DMS153 treated with DMSO at 0.1 percent for 48 hours (cell line): ENCODE results near the gene RIPPLY2.
A peak's percentile ranks its signal among the peaks of the same experiment; 100 is the strongest.
"Not testable (repeated sequence)": the region's sequence is repeated elsewhere in the genome, so short reads cannot be mapped to it uniquely, and the experiment has no call there.

ENCODE experiments used
- DNase-seq: peaks from one replicate; lab custom pipeline; 2025; ENCODE audit not compliant: unreplicated experiment; lab: John Stamatoyannopoulos, UW

Gene RIPPLY2, protein sequence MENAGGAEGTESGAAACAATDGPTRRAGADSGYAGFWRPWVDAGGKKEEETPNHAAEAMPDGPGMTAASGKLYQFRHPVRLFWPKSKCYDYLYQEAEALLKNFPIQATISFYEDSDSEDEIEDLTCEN

DNA sequence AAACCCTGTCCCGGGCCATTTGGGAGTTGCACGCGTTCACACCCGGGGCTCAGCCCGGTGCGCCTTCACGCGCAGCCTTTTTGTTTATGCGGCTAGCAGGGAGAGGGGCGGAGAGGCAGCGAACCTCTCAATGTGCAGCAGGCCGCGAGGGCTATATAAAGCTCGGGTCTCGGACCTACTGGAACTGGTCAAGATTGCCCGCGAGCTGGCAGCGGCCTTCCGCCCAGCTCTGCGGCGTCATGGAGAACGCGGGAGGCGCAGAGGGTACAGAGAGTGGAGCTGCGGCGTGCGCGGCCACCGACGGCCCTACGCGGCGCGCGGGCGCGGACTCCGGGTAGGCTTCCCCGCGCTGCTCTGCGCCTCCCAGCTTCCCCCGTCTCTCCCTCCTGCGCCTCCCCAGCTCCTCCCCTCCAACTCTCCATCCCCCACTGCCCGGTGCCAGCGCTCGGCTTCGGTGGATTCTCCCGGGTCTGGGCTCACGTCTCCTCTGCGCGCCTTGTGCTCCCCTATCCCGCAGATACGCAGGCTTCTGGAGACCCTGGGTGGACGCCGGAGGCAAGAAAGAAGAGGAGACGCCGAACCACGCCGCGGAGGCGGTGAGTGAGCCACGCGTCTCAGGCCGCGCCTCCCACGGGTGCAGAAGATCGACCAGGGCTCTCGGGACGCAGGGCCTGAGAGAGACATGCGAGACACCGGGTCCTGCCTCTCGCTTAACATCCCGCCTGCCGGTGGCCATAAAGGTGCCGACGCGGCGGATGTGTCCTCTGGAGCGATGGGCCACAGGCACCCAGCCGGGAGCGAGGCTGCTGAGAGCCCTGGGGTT is at the start of gene RIPPLY2:
TSS of gene RIPPLY2 (plus strand) at position 183 of the 823 bp plus-strand sequence. CDS start at position 240, 57 bp downstream.
- DNase-seq = peak; percentile 87

DNA sequence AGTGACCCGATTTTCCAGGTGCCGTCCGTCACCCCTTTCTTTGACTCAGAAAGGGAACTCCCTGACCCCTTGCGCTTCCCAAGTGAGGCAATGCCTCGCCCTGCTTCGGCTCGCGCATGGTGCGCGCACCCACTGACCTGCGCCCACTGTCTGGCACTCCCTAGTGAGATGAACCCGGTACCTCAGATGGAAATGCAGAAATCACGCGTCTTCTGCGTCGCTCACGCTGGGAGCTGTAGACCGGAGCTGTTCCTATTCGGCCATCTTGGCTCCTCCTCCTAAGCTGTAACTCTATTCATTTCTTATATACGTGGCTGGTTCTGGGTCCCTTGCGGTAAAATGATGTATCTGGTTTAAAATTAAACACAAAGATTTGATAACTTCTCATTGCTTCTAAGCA is 49.7 kb upstream of the RIPPLY2 start:
- not testable (repeated sequence) for DNase-seq

DNA sequence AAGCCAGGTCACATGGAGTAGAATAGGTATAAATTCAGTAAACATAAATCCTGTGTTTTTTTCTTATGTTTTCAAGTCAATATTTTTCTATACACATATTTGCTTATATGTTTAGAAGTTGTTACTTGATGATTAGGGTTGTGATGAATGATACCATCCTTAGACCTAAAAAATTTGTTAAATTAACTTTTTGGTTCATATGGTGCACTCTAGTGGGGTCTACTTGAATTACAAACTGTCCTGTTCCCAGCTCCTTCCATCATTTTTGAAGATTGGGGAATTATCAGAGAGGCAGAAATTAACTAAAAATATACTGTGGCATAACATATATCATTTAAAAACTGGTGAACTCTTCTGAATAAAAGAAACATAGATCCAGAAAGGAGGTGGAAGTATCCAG is 48.3 kb upstream of the RIPPLY2 start:
- no peak for DNase-seq

DNA sequence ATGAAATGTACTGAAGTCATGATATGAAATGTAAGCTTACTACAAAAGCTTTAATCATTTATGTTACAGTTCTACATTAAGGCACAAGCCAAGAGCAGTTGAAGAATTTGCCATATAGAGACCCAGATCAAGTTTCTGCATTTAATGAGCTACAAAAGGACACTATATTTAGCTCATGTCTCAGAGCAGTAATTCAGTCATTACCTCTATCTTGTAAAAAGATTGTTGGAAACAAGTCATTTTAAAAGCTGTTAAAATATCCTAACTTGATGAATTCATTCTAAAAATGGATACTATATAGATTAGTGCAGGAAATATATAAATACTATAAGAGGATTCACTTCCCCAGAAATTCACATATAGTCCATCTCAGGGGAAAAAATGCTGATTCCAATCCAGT is 45.2 kb upstream of the RIPPLY2 start:
- no peak for DNase-seq

DNA sequence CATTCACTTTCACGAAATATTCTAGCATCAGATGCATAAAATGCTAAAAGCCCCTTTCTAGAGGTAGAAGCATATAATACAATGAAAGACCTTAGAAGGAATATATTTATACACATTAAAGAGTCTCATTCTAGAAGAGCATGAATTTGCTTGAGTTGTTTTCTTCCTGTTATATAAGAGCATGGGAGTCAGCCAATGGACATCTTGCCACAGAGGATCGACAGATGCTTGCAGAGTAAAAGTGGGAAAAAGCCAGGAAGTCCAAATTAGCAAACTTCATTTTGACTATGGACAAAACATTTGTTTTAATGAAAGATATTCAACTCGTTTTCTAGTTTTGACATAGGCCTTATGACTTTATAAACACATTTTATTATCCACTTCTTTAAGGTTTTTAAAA is 44.2 kb upstream of the RIPPLY2 start:
- DNase-seq = no peak

DNA sequence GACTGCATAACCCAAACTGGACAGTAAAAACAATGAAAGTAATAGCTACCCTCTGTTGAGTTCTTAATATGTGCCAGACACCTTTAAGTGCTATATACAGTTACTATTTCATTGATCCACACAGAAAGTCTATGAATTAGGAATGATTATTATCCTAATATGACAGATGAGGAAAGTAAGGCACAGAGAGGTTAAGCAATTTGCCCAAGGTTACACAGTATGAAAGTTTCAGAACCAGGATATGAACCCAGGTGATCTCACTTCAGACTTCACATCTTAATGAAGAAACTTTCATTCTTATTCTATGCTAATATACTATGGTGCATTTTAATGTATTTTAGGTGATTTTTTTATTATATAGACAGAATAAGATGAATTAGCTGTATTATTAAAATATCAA is 40.6 kb upstream of the RIPPLY2 start:
- no peak for DNase-seq

DNA sequence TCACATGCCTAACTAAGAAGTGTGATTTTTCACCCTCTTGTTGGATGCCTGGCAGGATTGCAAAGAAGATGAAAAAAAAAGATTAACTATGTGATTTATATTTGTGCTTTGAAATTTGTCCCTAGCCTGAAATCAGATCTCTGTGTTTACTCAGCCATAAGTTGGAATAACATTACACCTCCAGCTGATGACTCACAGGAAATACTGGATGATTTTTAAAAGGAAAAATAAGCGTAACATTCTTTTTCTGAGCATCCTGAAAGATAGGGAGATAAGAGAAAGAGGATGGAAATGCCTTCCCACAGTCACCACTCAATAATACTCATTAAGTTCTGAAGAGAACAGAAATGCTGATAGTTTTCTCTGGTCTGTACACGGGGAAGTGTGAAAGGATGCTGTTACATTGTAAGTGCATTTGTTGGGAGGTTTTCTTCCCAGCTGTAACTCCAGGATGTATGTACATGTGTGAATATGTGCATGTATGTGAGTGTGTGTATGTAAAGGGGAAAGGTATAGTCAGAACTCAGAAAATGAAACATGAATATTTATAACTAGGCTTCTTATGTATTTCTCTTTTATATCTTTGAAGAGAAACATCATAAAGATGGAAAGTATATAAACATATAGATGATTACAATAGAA is 37.4 kb upstream of the RIPPLY2 start:
- no peak for DNase-seq

DNA sequence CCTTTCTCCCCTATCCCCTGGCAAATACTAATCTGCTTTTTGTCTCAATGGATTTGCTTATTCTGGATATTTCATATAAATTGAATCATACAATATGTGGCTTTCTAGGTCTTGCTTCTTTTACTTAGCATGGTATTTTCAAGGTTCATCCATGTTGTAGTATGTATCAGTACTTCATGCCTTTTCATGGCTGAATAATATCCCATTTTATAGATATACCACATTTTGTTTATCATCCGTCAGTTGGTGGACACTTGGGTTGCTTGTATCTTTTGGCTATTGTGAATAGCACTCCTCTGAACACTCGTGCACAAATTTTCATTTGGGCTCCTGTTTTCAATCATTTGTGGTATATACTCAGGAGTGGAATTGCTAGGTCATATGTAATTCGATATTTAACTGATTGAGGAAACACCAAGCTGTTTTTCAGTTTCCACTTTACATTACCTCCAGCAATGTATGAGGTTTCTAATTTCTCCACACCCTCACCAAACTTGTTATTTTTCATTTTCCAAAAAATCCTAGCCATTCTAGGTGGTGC is 30.5 kb upstream of the RIPPLY2 start:
- no peak for DNase-seq

DNA sequence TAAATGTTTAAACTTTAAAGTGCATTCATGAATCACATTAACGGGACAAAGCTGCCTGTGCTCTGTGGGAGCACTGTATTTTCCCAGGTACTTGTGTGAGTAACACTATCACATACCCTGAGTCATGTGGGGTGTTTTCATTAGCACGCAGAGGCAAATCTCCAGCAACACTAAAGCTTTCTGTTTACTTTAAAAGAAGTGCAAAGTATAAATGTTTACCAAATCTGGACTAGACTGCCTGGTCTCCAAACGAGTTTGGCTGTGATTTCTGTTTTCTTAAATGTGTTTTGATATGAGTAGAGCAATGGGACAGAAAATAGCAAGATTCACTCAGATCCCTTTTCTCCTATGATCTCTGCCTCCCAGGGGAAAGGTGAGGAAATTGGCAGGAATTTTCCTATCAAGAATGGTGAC is 28.8 kb upstream of the RIPPLY2 start:
- DNase-seq = no peak

DNA sequence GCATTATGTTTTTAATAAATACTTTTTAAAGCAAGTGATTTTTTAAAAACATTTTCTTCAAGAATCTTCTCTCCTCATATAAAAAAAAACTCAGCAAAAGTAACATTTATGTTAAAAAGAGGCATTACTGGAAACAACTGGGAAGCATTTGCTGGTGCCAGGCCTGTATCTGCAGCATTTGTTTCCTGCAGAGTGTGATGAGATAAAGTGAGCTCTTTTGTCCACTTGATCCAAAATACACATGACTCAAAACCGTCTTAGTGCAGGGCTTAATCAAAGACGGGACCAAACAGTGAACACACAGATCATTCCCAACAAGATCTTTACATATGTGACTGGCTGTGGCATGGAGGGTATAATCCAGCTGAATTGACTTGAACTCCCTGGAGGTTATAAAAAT is 28.3 kb upstream of the RIPPLY2 start:
- DNase-seq = no peak

DNA sequence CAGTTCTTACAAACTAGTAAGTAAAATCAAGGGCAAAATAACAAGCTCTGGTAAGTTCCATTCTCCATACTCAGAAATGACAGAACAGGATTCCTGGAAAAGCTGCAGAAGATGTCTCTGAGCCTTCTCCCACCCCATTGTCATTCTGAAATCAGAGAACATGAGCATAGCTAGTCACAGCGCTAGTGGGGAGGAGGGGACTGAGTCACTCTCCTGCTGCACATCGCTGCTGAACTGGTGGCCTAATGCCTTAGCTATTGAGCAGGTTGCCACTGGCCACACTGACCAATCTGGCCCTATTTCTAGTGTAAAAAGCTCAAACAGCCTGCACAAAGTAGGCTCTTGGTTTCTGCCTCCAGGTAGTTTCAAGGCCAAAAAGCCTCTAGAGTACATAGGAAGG is 26.1 kb upstream of the RIPPLY2 start:
- DNase-seq = no peak

DNA sequence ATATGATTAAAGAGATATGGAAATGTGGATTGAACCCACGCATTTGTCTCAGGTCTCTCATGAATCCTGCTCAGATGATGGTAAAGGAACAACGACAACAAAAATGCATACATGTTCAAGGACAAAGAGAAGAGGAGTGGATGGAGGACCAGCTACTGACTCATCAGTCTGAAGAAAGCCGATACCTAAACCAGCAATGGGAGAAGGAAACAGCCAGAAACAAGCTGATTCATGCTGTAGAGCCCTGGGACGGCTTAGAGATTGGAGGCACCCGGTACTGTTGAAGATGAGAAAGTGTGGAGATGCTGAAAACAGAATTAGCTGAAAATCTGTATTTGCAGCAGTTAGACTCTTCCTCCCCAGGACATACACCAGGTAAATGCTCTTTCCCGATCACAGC is 14.4 kb upstream of the RIPPLY2 start:
- DNase-seq = no peak

DNA sequence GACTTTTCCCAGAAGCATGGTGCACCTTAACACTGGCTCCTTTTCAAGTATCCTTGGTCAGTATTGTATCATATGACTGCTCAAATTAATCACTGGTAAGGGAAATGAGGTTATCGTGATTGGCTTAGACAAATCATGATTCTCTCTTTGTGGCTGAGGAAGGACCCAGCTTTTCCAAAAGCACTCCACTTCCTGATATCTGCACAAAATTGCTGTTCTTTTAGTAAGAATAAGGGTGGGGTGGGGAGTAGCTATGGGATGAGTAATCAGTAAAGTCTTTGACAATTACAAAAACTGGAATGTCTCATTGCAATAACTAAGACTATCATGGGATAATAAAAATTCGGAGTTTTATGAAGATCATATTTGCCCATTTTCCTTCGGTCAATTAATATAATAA is 9.0 kb upstream of the RIPPLY2 start:
- no peak for DNase-seq

DNA sequence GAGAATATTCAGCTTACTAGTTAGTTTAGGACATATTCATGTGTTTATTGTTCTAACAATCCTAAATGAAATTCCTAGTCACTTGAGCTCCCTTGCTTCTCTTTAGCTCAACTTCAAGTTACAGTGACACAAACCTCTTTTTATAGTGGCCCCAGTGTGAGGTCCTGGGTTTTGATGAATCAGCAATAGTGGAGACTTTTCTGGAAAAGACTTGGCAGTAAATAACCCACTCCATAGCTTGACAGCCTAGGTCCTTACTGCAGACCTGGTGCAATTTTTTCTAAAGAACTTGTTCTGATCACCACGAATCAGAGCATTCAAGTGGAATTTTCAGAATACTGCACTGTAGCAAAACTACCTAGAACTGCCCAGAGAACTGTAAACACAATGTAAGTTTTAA is 6.9 kb upstream of the RIPPLY2 start:
- DNase-seq = no peak

DNA sequence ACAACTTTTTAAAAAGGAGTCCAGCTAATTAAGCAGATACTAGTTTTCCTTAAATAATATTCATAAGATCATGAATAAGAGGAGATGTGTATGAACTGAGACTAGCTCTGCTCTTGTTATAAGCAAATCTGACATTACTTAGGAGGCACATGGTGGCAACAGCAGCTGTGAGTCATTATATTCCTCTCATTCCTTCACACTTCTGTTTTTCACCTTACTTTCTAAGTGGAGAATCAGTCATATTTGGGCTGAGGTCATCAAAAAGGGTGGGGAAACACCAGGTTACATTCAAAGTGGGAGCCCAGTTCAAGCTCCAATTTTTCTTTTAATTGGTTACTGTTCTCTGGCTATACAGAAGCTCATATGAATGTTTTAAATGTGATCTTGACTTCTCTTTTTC is 6.0 kb upstream of the RIPPLY2 start:
- DNase-seq = no peak

DNA sequence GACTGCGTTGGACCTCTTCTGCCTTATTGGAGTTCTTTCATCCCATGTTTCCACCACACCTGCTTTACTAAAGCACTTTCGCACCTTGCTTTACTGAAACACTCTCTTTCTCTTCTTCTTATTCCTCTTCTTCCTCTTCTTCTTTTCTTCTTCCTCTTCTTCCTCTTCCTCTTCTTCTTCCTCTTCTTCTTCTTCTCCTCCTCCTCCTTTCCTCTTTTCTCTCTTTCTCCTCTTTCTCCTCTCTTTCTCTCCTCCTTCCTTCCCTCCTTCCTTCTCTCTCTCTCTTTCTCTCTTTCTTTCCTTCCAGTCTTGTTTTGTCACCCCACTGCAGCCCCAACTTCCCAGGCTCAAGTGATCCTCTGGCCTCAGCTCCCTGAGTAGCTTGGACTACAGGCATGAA is 4.0 kb upstream of the RIPPLY2 start:
- no peak for DNase-seq

DNA sequence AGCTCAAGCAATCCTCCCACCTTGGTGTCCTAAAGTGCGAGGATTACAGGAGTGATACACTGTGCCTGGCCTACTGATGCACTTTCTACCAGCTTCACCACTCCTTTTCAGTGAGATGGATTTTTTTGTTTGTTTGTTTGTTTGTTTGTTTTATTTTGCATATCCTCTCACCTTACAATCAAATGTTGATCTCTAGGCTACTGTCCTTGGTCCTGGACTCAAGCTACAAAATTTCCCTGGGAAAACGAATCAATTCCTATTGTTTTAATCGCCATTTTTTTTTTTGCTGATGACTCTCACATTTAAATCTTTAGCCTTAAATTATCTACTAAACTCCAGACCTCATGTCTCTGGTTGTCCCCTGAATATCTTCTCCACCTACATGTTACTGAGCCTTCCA is 3.5 kb upstream of the RIPPLY2 start:
- no peak for DNase-seq

DNA sequence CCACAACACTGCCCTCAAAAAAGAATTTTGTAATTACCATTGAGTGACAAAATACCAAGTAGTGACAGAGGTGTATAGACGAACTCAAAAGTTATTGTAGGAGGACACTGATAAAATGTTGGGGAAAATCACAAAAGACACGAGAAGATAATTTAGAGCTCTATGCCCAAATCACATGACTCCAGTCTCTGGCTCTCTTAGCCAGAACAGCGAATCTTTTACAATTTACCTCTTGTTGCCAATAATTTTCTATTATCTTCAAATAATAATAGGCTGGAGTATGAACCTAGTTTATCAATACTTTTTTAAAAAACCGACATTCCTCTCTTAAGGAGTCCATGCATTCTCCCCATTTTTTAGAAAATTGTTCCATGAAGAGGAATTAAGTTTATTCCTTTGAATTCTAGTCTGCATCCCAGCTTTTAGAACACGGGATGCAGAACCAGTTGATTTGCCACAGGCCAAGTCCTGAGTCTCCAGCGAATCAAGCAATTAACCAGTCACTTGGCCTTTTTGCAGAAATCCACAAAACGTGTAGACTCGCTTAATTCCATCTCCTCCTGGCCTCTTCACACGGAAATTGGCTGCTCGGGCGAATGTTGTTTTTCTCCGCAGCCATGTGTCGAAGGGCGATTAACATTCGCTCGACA is 507 bp upstream of the RIPPLY2 start:
- DNase-seq = no peak

DNA sequence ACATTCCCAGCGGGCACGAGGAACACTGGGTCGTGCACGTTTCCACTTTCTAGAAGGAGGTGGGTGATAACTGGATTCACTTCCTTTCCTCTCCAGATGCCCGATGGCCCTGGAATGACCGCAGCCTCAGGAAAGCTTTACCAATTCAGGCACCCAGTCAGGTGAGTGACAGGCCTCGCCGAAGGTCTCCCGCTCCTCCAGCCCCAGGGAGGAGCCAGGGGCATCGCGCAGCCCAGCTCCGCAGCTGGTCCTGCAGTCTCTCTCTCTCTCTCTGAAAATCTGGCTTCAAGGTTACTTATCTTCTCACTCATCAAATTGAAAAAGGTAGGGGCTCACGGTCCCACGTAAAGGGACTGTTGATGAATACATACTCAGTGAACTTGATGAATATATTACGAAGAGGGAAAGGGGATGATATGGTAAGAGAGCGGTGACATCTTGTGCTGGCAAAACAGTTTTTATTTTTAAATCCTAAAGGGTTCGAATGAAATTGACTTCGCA is 891 bp downstream of the RIPPLY2 start:
- DNase-seq = peak; percentile 87

DNA sequence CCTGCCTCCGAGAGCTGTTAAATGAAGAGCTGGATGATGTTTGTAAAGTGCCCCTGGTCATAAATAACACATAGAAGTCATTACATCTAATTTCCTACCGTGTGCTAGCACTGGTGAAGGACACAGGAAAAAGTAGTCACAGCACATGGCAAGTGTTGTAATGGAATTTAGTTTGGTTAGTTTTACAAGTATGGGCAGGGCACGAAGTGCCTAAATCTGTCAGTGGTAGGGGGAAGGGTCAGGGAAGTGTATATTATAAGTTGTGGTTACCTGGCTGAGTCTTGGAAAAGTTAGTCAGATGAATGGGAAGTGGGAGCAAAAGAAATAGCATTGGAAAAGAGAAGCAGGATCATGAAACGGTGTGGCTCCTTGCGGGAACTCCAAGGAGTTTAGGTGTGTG is 1.6 kb downstream of the RIPPLY2 start:
- no peak for DNase-seq
